Measurements from ENCODE around the gene ECE2. TPM values are rescaled to one million over a fixed set of nuclear protein-coding genes. Genes with fewer than 3 reads are reported as not detected.

Gene ECE2
- total RNA-seq, 1 experiment from 2014 or later: 0.46 TPM

DNA sequence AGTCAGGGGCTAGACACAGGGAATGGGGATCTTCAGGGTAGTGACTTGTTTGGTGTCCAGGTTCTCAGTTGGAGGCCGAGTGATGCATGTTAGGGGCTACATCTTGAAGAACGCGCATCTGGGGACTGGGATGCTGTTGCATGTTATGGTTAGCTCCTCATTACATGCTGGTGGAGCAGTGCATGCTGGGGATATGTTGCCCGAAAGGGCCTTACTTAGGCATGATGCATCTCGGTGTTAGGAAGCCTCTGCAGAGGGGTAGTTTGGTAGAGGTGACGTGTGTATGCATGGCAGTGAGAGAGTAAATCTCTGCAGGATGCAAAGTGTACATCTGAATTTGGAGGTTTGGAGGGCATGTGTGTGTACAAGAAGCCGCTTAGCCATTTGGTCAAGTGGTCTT is 41.0 kb downstream of the ECE2 start:
- Mint-ChIP-seq H3K27ac (peak overlapping the region; percentile 74), H3K4me1 (peaks cover 24% of the 10 kb centered on the region), H3K4me3 (peak overlapping the region; percentile 72), H3K27me3 (ENCODE audit: low read depth) (no peaks in the 10 kb centered on the region), H3K9me3 (no peaks in the 10 kb centered on the region), H3K36me3 (peaks cover 35% of the 10 kb centered on the region)
- ChIA-PET CTCF (no interaction called here), POLR2A (interaction anchor here (1.1 kb wide), 1 partner anchor 88 kb away, joined by 3 read pairs; no protein-coding TSS in a partner anchor)
- ATAC-seq: no peak
- no peak for DNase-seq (ENCODE audit: low spot score)
- TF ChIP-seq, protein P1, sequence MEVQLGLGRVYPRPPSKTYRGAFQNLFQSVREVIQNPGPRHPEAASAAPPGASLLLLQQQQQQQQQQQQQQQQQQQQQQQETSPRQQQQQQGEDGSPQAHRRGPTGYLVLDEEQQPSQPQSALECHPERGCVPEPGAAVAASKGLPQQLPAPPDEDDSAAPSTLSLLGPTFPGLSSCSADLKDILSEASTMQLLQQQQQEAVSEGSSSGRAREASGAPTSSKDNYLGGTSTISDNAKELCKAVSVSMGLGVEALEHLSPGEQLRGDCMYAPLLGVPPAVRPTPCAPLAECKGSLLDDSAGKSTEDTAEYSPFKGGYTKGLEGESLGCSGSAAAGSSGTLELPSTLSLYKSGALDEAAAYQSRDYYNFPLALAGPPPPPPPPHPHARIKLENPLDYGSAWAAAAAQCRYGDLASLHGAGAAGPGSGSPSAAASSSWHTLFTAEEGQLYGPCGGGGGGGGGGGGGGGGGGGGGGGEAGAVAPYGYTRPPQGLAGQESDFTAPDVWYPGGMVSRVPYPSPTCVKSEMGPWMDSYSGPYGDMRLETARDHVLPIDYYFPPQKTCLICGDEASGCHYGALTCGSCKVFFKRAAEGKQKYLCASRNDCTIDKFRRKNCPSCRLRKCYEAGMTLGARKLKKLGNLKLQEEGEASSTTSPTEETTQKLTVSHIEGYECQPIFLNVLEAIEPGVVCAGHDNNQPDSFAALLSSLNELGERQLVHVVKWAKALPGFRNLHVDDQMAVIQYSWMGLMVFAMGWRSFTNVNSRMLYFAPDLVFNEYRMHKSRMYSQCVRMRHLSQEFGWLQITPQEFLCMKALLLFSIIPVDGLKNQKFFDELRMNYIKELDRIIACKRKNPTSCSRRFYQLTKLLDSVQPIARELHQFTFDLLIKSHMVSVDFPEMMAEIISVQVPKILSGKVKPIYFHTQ (CRISPR knock-in tag; IDR thresholded peaks at IDR 0.05): no peak
- TF ChIP-seq ZNF219 (CRISPR knock-in tag; IDR thresholded peaks at IDR 0.05; ENCODE audit: borderline replicate concordance): no peak
- no peak for TF ChIP-seq ZNF121 (CRISPR knock-in tag; IDR thresholded peaks at IDR 0.05)
- TF ChIP-seq, protein P2, sequence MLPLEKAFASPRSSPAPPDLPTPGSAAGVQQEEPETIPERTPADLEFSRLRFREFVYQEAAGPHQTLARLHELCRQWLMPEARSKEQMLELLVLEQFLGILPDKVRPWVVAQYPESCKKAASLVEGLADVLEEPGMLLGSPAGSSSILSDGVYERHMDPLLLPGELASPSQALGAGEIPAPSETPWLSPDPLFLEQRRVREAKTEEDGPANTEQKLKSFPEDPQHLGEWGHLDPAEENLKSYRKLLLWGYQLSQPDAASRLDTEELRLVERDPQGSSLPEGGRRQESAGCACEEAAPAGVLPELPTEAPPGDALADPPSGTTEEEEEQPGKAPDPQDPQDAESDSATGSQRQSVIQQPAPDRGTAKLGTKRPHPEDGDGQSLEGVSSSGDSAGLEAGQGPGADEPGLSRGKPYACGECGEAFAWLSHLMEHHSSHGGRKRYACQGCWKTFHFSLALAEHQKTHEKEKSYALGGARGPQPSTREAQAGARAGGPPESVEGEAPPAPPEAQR (CRISPR knock-in tag; IDR thresholded peaks at IDR 0.05): no peak
- no peak for TF ChIP-seq MXD4 (CRISPR knock-in tag; IDR thresholded peaks at IDR 0.05; ENCODE audit: borderline replicate concordance)
- TF ChIP-seq, protein P3, sequence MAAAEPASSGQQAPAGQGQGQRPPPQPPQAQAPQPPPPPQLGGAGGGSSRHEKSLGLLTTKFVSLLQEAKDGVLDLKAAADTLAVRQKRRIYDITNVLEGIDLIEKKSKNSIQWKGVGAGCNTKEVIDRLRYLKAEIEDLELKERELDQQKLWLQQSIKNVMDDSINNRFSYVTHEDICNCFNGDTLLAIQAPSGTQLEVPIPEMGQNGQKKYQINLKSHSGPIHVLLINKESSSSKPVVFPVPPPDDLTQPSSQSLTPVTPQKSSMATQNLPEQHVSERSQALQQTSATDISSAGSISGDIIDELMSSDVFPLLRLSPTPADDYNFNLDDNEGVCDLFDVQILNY (CRISPR knock-in tag; IDR thresholded peaks at IDR 0.05): no peak
- no peak for TF ChIP-seq ZNF671 (CRISPR knock-in tag; IDR thresholded peaks at IDR 0.05)
- TF ChIP-seq, protein P4, sequence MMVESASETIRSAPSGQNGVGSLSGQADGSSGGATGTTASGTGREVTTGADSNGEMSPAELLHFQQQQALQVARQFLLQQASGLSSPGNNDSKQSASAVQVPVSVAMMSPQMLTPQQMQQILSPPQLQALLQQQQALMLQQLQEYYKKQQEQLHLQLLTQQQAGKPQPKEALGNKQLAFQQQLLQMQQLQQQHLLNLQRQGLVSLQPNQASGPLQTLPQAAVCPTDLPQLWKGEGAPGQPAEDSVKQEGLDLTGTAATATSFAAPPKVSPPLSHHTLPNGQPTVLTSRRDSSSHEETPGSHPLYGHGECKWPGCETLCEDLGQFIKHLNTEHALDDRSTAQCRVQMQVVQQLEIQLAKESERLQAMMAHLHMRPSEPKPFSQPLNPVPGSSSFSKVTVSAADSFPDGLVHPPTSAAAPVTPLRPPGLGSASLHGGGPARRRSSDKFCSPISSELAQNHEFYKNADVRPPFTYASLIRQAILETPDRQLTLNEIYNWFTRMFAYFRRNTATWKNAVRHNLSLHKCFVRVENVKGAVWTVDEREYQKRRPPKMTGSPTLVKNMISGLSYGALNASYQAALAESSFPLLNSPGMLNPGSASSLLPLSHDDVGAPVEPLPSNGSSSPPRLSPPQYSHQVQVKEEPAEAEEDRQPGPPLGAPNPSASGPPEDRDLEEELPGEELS (CRISPR knock-in tag; IDR thresholded peaks at IDR 0.05): no peak
- no peak for TF ChIP-seq SOX15 (CRISPR knock-in tag; IDR thresholded peaks at IDR 0.05)
- TF ChIP-seq, protein P5, sequence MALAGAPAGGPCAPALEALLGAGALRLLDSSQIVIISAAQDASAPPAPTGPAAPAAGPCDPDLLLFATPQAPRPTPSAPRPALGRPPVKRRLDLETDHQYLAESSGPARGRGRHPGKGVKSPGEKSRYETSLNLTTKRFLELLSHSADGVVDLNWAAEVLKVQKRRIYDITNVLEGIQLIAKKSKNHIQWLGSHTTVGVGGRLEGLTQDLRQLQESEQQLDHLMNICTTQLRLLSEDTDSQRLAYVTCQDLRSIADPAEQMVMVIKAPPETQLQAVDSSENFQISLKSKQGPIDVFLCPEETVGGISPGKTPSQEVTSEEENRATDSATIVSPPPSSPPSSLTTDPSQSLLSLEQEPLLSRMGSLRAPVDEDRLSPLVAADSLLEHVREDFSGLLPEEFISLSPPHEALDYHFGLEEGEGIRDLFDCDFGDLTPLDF (CRISPR knock-in tag; IDR thresholded peaks at IDR 0.05): no peak
- TF ChIP-seq IRF2 (CRISPR knock-in tag; IDR thresholded peaks at IDR 0.05; ENCODE audit: borderline replicate concordance, low read depth): no peak
- no peak for TF ChIP-seq KAT7 (CRISPR knock-in tag; IDR thresholded peaks at IDR 0.05; ENCODE audit: borderline replicate concordance)
- TF ChIP-seq, protein P6, sequence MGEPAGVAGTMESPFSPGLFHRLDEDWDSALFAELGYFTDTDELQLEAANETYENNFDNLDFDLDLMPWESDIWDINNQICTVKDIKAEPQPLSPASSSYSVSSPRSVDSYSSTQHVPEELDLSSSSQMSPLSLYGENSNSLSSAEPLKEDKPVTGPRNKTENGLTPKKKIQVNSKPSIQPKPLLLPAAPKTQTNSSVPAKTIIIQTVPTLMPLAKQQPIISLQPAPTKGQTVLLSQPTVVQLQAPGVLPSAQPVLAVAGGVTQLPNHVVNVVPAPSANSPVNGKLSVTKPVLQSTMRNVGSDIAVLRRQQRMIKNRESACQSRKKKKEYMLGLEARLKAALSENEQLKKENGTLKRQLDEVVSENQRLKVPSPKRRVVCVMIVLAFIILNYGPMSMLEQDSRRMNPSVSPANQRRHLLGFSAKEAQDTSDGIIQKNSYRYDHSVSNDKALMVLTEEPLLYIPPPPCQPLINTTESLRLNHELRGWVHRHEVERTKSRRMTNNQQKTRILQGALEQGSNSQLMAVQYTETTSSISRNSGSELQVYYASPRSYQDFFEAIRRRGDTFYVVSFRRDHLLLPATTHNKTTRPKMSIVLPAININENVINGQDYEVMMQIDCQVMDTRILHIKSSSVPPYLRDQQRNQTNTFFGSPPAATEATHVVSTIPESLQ (CRISPR knock-in tag; IDR thresholded peaks at IDR 0.05): no peak
- TF ChIP-seq ZBTB21 (CRISPR knock-in tag; IDR thresholded peaks at IDR 0.05; ENCODE audit: borderline replicate concordance): no peak
- TF ChIP-seq, protein P7, sequence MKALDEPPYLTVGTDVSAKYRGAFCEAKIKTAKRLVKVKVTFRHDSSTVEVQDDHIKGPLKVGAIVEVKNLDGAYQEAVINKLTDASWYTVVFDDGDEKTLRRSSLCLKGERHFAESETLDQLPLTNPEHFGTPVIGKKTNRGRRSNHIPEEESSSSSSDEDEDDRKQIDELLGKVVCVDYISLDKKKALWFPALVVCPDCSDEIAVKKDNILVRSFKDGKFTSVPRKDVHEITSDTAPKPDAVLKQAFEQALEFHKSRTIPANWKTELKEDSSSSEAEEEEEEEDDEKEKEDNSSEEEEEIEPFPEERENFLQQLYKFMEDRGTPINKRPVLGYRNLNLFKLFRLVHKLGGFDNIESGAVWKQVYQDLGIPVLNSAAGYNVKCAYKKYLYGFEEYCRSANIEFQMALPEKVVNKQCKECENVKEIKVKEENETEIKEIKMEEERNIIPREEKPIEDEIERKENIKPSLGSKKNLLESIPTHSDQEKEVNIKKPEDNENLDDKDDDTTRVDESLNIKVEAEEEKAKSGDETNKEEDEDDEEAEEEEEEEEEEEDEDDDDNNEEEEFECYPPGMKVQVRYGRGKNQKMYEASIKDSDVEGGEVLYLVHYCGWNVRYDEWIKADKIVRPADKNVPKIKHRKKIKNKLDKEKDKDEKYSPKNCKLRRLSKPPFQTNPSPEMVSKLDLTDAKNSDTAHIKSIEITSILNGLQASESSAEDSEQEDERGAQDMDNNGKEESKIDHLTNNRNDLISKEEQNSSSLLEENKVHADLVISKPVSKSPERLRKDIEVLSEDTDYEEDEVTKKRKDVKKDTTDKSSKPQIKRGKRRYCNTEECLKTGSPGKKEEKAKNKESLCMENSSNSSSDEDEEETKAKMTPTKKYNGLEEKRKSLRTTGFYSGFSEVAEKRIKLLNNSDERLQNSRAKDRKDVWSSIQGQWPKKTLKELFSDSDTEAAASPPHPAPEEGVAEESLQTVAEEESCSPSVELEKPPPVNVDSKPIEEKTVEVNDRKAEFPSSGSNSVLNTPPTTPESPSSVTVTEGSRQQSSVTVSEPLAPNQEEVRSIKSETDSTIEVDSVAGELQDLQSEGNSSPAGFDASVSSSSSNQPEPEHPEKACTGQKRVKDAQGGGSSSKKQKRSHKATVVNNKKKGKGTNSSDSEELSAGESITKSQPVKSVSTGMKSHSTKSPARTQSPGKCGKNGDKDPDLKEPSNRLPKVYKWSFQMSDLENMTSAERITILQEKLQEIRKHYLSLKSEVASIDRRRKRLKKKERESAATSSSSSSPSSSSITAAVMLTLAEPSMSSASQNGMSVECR (CRISPR knock-in tag; IDR thresholded peaks at IDR 0.05; ENCODE audit: borderline replicate concordance): no peak
- no peak for TF ChIP-seq GTF2I (CRISPR knock-in tag; conservative IDR thresholded peaks at IDR 0.05)
- TF ChIP-seq, protein P8, sequence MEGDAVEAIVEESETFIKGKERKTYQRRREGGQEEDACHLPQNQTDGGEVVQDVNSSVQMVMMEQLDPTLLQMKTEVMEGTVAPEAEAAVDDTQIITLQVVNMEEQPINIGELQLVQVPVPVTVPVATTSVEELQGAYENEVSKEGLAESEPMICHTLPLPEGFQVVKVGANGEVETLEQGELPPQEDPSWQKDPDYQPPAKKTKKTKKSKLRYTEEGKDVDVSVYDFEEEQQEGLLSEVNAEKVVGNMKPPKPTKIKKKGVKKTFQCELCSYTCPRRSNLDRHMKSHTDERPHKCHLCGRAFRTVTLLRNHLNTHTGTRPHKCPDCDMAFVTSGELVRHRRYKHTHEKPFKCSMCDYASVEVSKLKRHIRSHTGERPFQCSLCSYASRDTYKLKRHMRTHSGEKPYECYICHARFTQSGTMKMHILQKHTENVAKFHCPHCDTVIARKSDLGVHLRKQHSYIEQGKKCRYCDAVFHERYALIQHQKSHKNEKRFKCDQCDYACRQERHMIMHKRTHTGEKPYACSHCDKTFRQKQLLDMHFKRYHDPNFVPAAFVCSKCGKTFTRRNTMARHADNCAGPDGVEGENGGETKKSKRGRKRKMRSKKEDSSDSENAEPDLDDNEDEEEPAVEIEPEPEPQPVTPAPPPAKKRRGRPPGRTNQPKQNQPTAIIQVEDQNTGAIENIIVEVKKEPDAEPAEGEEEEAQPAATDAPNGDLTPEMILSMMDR (IDR thresholded peaks at IDR 0.05): no peak

Data from WTC11 (cell line).